Stimulated activated CD8-positive, alpha-beta memory T cell treated with anti-CD3 and anti-CD28 coated beads, Interleukin-4, amount 100 ng/mL, for 4 hours (primary cell): ENCODE measurements around the gene ABCC6.

Experiments used
- DNase-seq, 2 donors: peaks; one replicate each; pipeline ENCODE4 v3.0.0-alpha.2; 2020; ENCODE audit warnings: low read depth in 2 of 2, low spot score in 1 of 2

ABCC6 gene

GRCh38 chr16:16143931-16144330, 79.4 kb downstream of the ABCC6 start:
- DNase-seq: no peak

- DNase-seq: no peak
Observed at GRCh38 chr16:16143038-16143763, 80.1 kb downstream of the ABCC6 start.

- no peak for DNase-seq
Observed at GRCh38 chr16:16141784-16142396, 81.4 kb downstream of the ABCC6 start.

GRCh38 chr16:16141141-16141540, 82.2 kb downstream of the ABCC6 start:
- DNase-seq: no peak

GRCh38 chr16:16140537-16140936, 82.8 kb downstream of the ABCC6 start:
- no peak for DNase-seq

- DNase-seq: no peak
Observed at GRCh38 chr16:16139806-16140205, 83.5 kb downstream of the ABCC6 start.

- no peak for DNase-seq
Observed at GRCh38 chr16:16139061-16139460, 84.2 kb downstream of the ABCC6 start.

- no peak for DNase-seq
Observed at GRCh38 chr16:16138034-16138635, 85.2 kb downstream of the ABCC6 start.

GRCh38 chr16:16137110-16137509, 86.2 kb downstream of the ABCC6 start:
- DNase-seq: no peak

GRCh38 chr16:16136588-16136987, 86.7 kb downstream of the ABCC6 start:
- no peak for DNase-seq

- no peak for DNase-seq
Observed at GRCh38 chr16:16133943-16134604, 89.2 kb downstream of the ABCC6 start.

GRCh38 chr16:16131659-16132058, 91.6 kb downstream of the ABCC6 start:
- no peak for DNase-seq

- no peak for DNase-seq
Observed at GRCh38 chr16:16131204-16131603, 92.1 kb downstream of the ABCC6 start.

- DNase-seq: peak; percentile 29 to 33
Observed at GRCh38 chr16:16127469-16128116, 95.7 kb downstream of the ABCC6 start.

GRCh38 chr16:16126896-16127295, 96.4 kb downstream of the ABCC6 start:
- no peak for DNase-seq

- no peak for DNase-seq
Observed at GRCh38 chr16:16124974-16125373, 98.3 kb downstream of the ABCC6 start.

GRCh38 chr16:16124438-16124837, 98.9 kb downstream of the ABCC6 start:
- no peak for DNase-seq

GRCh38 chr16:16122264-16122663, 101.0 kb downstream of the ABCC6 start:
- DNase-seq: no peak

- no peak for DNase-seq
Observed at GRCh38 chr16:16121185-16121727, 102.0 kb downstream of the ABCC6 start.

- no peak for DNase-seq
Observed at GRCh38 chr16:16120382-16121184, 102.7 kb downstream of the ABCC6 start.
